ENCODE measurements around the gene CD40. TPM values are rescaled to one million over a fixed set of nuclear protein-coding genes. Genes with fewer than 3 reads are reported as not detected.

Gene CD40
- total RNA-seq, 2 experiments from 2014 or later, result 34.7 to 64.2 TPM

DNA sequence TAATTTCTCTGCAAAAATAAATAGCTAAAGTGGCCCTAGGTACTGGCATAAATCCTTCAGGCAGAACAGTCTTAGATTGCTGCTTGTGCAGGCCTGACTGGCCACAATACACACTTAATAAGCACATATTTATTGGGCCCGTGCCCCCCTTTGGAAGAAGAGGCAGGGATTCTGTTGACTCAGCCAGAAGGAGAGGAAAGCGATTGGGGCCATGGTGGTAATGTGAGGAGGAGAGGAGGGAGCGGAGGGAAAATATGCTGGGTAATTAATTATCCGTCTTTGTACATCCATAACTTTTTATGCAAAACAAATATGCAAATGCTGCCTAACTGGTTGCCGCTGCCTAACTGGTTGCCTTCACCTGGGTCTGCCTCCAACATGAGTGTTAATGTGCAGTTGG is 36.2 kb downstream of the CD40 start:
- no peak for TF ChIP-seq CTCF (conservative IDR thresholded peaks at IDR 0.05; ENCODE audit: low read length)
- no peak for TF ChIP-seq EZH2phosphoT487 (IDR thresholded peaks at IDR 0.05; ENCODE audit: borderline replicate concordance, low read depth, low read length)
- Histone ChIP-seq H3K27ac (ENCODE audit: low read depth, low read length, poor library complexity, severe bottlenecking) (no peak overlapping the region), H3K4me3 (ENCODE audit: low read depth, low read length, poor library complexity, severe bottlenecking) (no peak overlapping the region), H2AFZ (ENCODE audit: low read length) (no peak overlapping the region), H3K79me2 (ENCODE audit: insufficient read depth, low read depth, low read length) (no peaks in the 10 kb centered on the region), H3K9me3 (ENCODE audit: low read length) (no peaks in the 10 kb centered on the region), H3K4me2 (ENCODE audit: low read length) (no peak overlapping the region), H4K20me1 (ENCODE audit: insufficient read depth, low read length) (no peaks in the 10 kb centered on the region), H3K9me2 (ENCODE audit: insufficient read depth, low read length) (no peaks in the 10 kb centered on the region), H3K36me3 (ENCODE audit: insufficient read depth, low read length) (no peaks in the 10 kb centered on the region), H3K4me1 (ENCODE audit: insufficient read depth, low read length, poor library complexity, severe bottlenecking) (no peaks in the 10 kb centered on the region)
- ChIA-PET CTCF (ENCODE audit: unreplicated experiment) (no interaction called here), POLR2A (no interaction called here)
- no TSS peak for BruUV-seq (replicated peaks)
- DNase-seq (ENCODE audit: low spot score), result no peak
- intact Hi-C loops (cut with micrococcal nuclease; ENCODE audit: unreplicated experiment), result no loop called here

DNA sequence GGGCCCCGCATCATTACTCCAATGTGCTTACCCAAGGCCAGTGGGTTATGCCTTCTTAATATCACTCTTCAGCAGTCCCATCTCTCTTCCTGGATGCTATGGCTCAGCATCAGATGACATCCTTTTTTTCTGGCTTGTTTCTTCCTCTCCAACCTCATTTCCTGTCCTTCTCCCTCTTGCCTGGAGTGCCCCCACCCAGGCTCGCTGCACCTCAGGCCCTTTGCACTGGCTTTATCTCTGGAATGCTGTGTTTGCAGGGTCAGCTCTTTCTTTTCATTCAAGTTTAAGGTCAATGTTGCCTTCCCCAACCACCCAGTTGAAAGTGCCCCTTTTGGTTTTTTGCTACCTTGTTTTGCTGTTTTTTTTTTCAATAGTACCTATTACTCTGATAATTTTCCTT is 36.7 kb downstream of the CD40 start:
- Histone ChIP-seq H3K4me2 (ENCODE audit: low read length) (no peak overlapping the region), H2AFZ (ENCODE audit: low read length) (no peak overlapping the region), H3K4me1 (ENCODE audit: insufficient read depth, low read length, poor library complexity, severe bottlenecking) (no peaks in the 10 kb centered on the region), H3K79me2 (ENCODE audit: insufficient read depth, low read depth, low read length) (no peaks in the 10 kb centered on the region), H4K20me1 (ENCODE audit: insufficient read depth, low read length) (no peaks in the 10 kb centered on the region), H3K9me3 (ENCODE audit: low read length) (no peaks in the 10 kb centered on the region), H3K4me3 (ENCODE audit: low read depth, low read length, poor library complexity, severe bottlenecking) (no peak overlapping the region), H3K9me2 (ENCODE audit: insufficient read depth, low read length) (no peaks in the 10 kb centered on the region), H3K36me3 (ENCODE audit: insufficient read depth, low read length) (no peaks in the 10 kb centered on the region), H3K27ac (ENCODE audit: low read depth, low read length, poor library complexity, severe bottlenecking) (no peak overlapping the region)
- CTCF ChIA-PET (ENCODE audit: unreplicated experiment), result no interaction called here
- intact Hi-C loops (cut with micrococcal nuclease; ENCODE audit: unreplicated experiment), result no loop called here
- DNase-seq (ENCODE audit: low spot score), result no peak
- TF ChIP-seq CTCF (conservative IDR thresholded peaks at IDR 0.05; ENCODE audit: low read length) (no peak), EZH2phosphoT487 (IDR thresholded peaks at IDR 0.05; ENCODE audit: borderline replicate concordance, low read depth, low read length) (no peak)
- POLR2A ChIA-PET, result no interaction called here
- no TSS peak for BruUV-seq (replicated peaks)

GRCh38 chr20:46156065-46156464 is 38.0 kb downstream of the CD40 start:
- ChIA-PET CTCF (ENCODE audit: unreplicated experiment) (no interaction called here), POLR2A (interaction anchor here (0.6 kb wide), 1 partner anchor 389 kb away, joined by 3 read pairs; no protein-coding TSS in a partner anchor)
- intact Hi-C loops (cut with micrococcal nuclease; ENCODE audit: unreplicated experiment), result no loop called here
- no TSS peak for BruUV-seq (replicated peaks)
- H2AFZ ChIP-seq (ENCODE audit: low read length), result no peak overlapping the region
- no peak overlapping the region for H3K4me2 ChIP-seq (ENCODE audit: low read length)
- no peak overlapping the region for H3K4me3 ChIP-seq (ENCODE audit: low read depth, low read length, poor library complexity, severe bottlenecking)
- H4K20me1 ChIP-seq (ENCODE audit: insufficient read depth, low read length), result no peaks in the 10 kb centered on the region
- H3K9me3 ChIP-seq (ENCODE audit: low read length), result no peaks in the 10 kb centered on the region
- DNase-seq (ENCODE audit: low spot score), result no peak
- no peak overlapping the region for H3K27ac ChIP-seq (ENCODE audit: low read depth, low read length, poor library complexity, severe bottlenecking)
- H3K4me1 ChIP-seq (ENCODE audit: insufficient read depth, low read length, poor library complexity, severe bottlenecking), result no peaks in the 10 kb centered on the region
- no peaks in the 10 kb centered on the region for H3K36me3 ChIP-seq (ENCODE audit: insufficient read depth, low read length)
- no peaks in the 10 kb centered on the region for H3K9me2 ChIP-seq (ENCODE audit: insufficient read depth, low read length)
- TF ChIP-seq CTCF (conservative IDR thresholded peaks at IDR 0.05; ENCODE audit: low read length), result no peak
- no peak for TF ChIP-seq EZH2phosphoT487 (IDR thresholded peaks at IDR 0.05; ENCODE audit: borderline replicate concordance, low read depth, low read length)
- H3K79me2 ChIP-seq (ENCODE audit: insufficient read depth, low read depth, low read length), result no peaks in the 10 kb centered on the region
